ENCODE data around the gene TBRG1.

TBRG1 gene

GRCh38 chr11:124618863-124619262, 3.8 kb upstream of the TBRG1 start:
- no peak for DNase-seq

GRCh38 chr11:124623861-124624525, 1.3 kb downstream of the TBRG1 start:
- no peak for DNase-seq

GRCh38 chr11:124625504-124626168, 3.0 kb downstream of the TBRG1 start:
- no peak for DNase-seq

- no peak for DNase-seq
Measured at GRCh38 chr11:124627546-124627945, 4.9 kb downstream of the TBRG1 start.

- DNase-seq, result no peak
Measured at GRCh38 chr11:124629961-124630360, 7.3 kb downstream of the TBRG1 start.

- no peak for DNase-seq
Measured at GRCh38 chr11:124633355-124633754, 10.7 kb downstream of the TBRG1 start.

- no peak for DNase-seq
Measured at GRCh38 chr11:124635932-124636331, 13.3 kb downstream of the TBRG1 start.

GRCh38 chr11:124638500-124638899, 15.8 kb downstream of the TBRG1 start:
- no peak for DNase-seq

- no peak for DNase-seq
Measured at GRCh38 chr11:124639186-124639585, 16.5 kb downstream of the TBRG1 start.

GRCh38 chr11:124640666-124641065, 18.0 kb downstream of the TBRG1 start:
- no peak for DNase-seq

GRCh38 chr11:124642628-124643027, 20.0 kb downstream of the TBRG1 start:
- no peak for DNase-seq

GRCh38 chr11:124643042-124643604, 20.5 kb downstream of the TBRG1 start:
- DNase-seq, result no peak

GRCh38 chr11:124643605-124644425, 21.2 kb downstream of the TBRG1 start:
- no peak for DNase-seq

GRCh38 chr11:124644426-124645280, 22.0 kb downstream of the TBRG1 start:
- peak; percentile 59 for DNase-seq

GRCh38 chr11:124646148-124646547, 23.5 kb downstream of the TBRG1 start:
- DNase-seq, result no peak

- DNase-seq, result no peak
Measured at GRCh38 chr11:124648610-124649009, 25.9 kb downstream of the TBRG1 start.

GRCh38 chr11:124656774-124657630, 34.3 kb downstream of the TBRG1 start:
- DNase-seq, result no peak

GRCh38 chr11:124657904-124658303, 35.2 kb downstream of the TBRG1 start:
- no peak for DNase-seq

- DNase-seq, result no peak
Measured at GRCh38 chr11:124658501-124658900, 35.8 kb downstream of the TBRG1 start.

GRCh38 chr11:124658986-124659385, 36.3 kb downstream of the TBRG1 start:
- no peak for DNase-seq

- no peak for DNase-seq
Measured at GRCh38 chr11:124661553-124661952, 38.9 kb downstream of the TBRG1 start.
